ENCODE results near the gene DHRS1.

Gene DHRS1

GRCh38 chr14:24312736-24313507, 13.3 kb upstream of the DHRS1 start:
- no peak overlapping the region for H3K9ac ChIP-seq (ENCODE audit: low read depth, low read length)
- ATAC-seq (ENCODE audit: insufficient read depth, low read depth) (no peak), DNase-seq (no peak)
- H3K79me2 ChIP-seq (ENCODE audit: insufficient read depth, low read length): no peaks in the 10 kb centered on the region
- no peak for TF ChIP-seq EZH2 (IDR thresholded peaks at IDR 0.05; ENCODE audit: borderline replicate concordance, low read depth, low read length, severe bottlenecking)
- TF ChIP-seq, protein P1, sequence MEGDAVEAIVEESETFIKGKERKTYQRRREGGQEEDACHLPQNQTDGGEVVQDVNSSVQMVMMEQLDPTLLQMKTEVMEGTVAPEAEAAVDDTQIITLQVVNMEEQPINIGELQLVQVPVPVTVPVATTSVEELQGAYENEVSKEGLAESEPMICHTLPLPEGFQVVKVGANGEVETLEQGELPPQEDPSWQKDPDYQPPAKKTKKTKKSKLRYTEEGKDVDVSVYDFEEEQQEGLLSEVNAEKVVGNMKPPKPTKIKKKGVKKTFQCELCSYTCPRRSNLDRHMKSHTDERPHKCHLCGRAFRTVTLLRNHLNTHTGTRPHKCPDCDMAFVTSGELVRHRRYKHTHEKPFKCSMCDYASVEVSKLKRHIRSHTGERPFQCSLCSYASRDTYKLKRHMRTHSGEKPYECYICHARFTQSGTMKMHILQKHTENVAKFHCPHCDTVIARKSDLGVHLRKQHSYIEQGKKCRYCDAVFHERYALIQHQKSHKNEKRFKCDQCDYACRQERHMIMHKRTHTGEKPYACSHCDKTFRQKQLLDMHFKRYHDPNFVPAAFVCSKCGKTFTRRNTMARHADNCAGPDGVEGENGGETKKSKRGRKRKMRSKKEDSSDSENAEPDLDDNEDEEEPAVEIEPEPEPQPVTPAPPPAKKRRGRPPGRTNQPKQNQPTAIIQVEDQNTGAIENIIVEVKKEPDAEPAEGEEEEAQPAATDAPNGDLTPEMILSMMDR (IDR thresholded peaks at IDR 0.05; ENCODE audit: borderline replicate concordance, extremely low read depth, low read length, poor library complexity, severe bottlenecking): no peak
- no peak overlapping the region for H3K4me3 ChIP-seq (ENCODE audit: low read depth in 1 of 2, low read length in 2 of 2)
- peaks cover 22% of the 10 kb centered on the region for H3K36me3 ChIP-seq (ENCODE audit: insufficient read depth, low read length)
- no peak overlapping the region for H2AFZ ChIP-seq (ENCODE audit: low read depth, low read length)
- no peaks in the 10 kb centered on the region for H4K20me1 ChIP-seq (ENCODE audit: insufficient read depth, low read length)
- H3K4me1 ChIP-seq (ENCODE audit: insufficient read depth, low read length): no peaks in the 10 kb centered on the region
- no peak overlapping the region for H3K4me2 ChIP-seq (ENCODE audit: insufficient read depth, low read length)
- H3K27me3 ChIP-seq (ENCODE audit: insufficient read depth, low read length, poor library complexity): no peaks in the 10 kb centered on the region
- no peaks in the 10 kb centered on the region for H3K9me3 ChIP-seq (ENCODE audit: insufficient read depth, low read length, severe bottlenecking)
- H3K27ac ChIP-seq (ENCODE audit: low read length): no peak overlapping the region

DNA sequence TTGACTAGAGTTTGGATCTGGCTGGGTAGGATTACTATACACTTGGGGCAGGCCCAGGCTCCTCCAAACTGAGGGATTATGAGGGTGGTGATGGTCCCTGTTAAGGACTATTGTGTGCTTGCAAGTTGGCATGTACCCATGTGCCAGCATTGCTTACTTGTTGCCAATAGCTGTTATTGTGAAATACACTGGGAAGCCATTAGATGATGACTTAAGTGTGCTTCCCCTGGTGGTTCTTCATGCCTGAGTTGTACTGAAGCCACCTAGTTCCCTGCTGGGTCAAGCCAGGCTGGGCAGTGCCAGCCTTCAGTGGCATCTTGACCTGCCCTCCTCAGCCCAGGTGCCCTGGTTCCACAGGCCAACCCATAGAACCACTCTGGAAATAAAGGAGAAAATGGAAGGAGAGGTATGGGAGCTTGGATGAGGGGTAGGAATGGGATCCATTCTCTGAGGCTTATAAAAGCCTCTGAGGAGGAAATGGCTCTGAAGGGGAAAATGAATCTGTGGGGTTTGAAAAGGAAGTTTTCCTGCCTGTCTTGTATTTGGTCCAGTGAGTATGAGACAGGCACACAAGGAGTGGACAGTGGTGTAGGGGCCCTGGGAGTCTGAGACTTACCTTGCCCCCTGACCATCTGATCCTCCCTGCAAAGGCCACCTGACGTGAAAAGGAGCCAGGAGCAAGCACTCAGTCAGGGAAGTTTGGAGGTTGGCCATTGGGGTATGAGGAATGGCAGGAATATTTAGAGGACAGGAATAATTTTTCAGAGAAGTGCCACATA, 12.4 kb upstream of the DHRS1 start:
- 0 out of 2 replicates have a peak, but pooled peaks cover 4% of the 10 kb centered on the region for H4K20me1 ChIP-seq (ENCODE audit: insufficient read depth, low read length)
- H3K4me1 ChIP-seq (ENCODE audit: insufficient read depth, low read length): no peaks in the 10 kb centered on the region
- no peaks in the 10 kb centered on the region for H3K9me3 ChIP-seq (ENCODE audit: insufficient read depth, low read length, severe bottlenecking)
- H3K36me3 ChIP-seq (ENCODE audit: insufficient read depth, low read length): peaks cover 30% of the 10 kb centered on the region
- H3K4me2 ChIP-seq (ENCODE audit: insufficient read depth, low read length): no peak overlapping the region
- no peak for ATAC-seq (ENCODE audit: insufficient read depth, low read depth)
- no peak for TF ChIP-seq EZH2 (IDR thresholded peaks at IDR 0.05; ENCODE audit: borderline replicate concordance, low read depth, low read length, severe bottlenecking)
- TF ChIP-seq, protein P1 (IDR thresholded peaks at IDR 0.05; ENCODE audit: borderline replicate concordance, extremely low read depth, low read length, poor library complexity, severe bottlenecking): no peak
- H3K4me3 ChIP-seq (ENCODE audit: low read depth in 1 of 2, low read length in 2 of 2): no peak overlapping the region
- no peaks in the 10 kb centered on the region for H3K27me3 ChIP-seq (ENCODE audit: insufficient read depth, low read length, poor library complexity)
- H3K9ac ChIP-seq (ENCODE audit: low read depth, low read length): no peak overlapping the region
- no peak for DNase-seq
- H3K27ac ChIP-seq (ENCODE audit: low read length): no peak overlapping the region
- H3K79me2 ChIP-seq (ENCODE audit: insufficient read depth, low read length): no peaks in the 10 kb centered on the region
- H2AFZ ChIP-seq (ENCODE audit: low read depth, low read length): no peak overlapping the region

DNA sequence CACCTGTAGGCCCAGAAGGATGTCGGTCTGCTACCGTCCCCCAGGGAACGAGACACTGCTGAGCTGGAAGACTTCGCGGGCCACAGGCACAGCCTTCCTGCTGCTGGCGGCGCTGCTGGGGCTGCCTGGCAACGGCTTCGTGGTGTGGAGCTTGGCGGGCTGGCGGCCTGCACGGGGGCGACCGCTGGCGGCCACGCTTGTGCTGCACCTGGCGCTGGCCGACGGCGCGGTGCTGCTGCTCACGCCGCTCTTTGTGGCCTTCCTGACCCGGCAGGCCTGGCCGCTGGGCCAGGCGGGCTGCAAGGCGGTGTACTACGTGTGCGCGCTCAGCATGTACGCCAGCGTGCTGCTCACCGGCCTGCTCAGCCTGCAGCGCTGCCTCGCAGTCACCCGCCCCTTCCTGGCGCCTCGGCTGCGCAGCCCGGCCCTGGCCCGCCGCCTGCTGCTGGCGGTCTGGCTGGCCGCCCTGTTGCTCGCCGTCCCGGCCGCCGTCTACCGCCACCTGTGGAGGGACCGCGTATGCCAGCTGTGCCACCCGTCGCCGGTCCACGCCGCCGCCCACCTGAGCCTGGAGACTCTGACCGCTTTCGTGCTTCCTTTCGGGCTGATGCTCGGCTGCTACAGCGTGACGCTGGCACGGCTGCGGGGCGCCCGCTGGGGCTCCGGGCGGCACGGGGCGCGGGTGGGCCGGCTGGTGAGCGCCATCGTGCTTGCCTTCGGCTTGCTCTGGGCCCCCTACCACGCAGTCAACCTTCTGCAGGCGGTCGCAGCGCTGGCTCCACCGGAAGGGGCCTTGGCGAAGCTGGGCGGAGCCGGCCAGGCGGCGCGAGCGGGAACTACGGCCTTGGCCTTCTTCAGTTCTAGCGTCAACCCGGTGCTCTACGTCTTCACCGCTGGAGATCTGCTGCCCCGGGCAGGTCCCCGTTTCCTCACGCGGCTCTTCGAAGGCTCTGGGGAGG, 11.3 kb upstream of the DHRS1 start, which contains the start of gene LTB4R:
Gene LTB4R (plus strand): TSS at position 857 of the 959 bp plus-strand sequence. CDS start 4,150 bp downstream, outside the sequence.
- TF ChIP-seq, protein P1 (IDR thresholded peaks at IDR 0.05; ENCODE audit: borderline replicate concordance, extremely low read depth, low read length, poor library complexity, severe bottlenecking): no peak
- H3K27me3 ChIP-seq (ENCODE audit: insufficient read depth, low read length, poor library complexity): no peaks in the 10 kb centered on the region
- H3K79me2 ChIP-seq (ENCODE audit: insufficient read depth, low read length): no peaks in the 10 kb centered on the region
- H3K27ac ChIP-seq (ENCODE audit: low read length): no peak within 1 kb of the TSS
- no peaks in the 10 kb centered on the region for H3K9me3 ChIP-seq (ENCODE audit: insufficient read depth, low read length, severe bottlenecking)
- no peak within 1 kb of the TSS for H3K9ac ChIP-seq (ENCODE audit: low read depth, low read length)
- no peak within 1 kb of the TSS for H3K4me3 ChIP-seq (ENCODE audit: low read depth in 1 of 2, low read length in 2 of 2)
- H3K4me1 ChIP-seq (ENCODE audit: insufficient read depth, low read length): no peaks in the 10 kb centered on the region
- H2AFZ ChIP-seq (ENCODE audit: low read depth, low read length): no peak within 1 kb of the TSS
- H3K36me3 ChIP-seq (ENCODE audit: insufficient read depth, low read length): peaks cover 41% of the 10 kb centered on the region
- ATAC-seq (ENCODE audit: insufficient read depth, low read depth) (no peak), DNase-seq (no peak)
- H3K4me2 ChIP-seq (ENCODE audit: insufficient read depth, low read length): no peak within 1 kb of the TSS
- H4K20me1 ChIP-seq (ENCODE audit: insufficient read depth, low read length): 0 out of 2 replicates have a peak, but pooled peaks cover 5% of the 10 kb centered on the region
